ENCODE data around the gene PTPRK.
"Not testable (repeated sequence)": the region's sequence is repeated elsewhere in the genome, so short reads cannot be mapped to it uniquely, and the experiment has no call there.

Gene PTPRK

GRCh38 chr6:128437685-128438084 is 82.7 kb downstream of the PTPRK start:
- DNase-seq: peak in 1 of 2 experiments; percentile 53

DNA sequence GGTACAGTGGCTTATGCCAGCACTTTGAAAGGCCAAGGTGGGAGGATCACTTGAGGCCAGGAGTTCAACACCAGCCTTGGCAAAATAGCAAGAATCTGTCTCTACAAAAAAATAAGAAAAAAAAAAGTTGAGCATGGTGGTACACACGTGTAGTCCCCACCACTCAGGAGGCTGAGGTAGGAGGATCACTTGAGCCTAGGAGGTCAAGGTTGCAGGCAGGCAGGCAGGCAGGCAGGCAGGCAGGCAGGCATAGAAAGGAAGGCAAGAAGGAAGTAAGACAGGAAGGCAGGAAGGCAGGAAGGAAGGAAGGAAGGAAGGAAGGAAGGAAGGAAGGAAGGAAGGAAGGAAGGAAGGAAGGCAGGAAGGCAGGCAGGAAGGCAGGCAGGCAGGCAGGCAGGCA is 85.6 kb downstream of the PTPRK start:
- DNase-seq: not testable (repeated sequence)

DNA sequence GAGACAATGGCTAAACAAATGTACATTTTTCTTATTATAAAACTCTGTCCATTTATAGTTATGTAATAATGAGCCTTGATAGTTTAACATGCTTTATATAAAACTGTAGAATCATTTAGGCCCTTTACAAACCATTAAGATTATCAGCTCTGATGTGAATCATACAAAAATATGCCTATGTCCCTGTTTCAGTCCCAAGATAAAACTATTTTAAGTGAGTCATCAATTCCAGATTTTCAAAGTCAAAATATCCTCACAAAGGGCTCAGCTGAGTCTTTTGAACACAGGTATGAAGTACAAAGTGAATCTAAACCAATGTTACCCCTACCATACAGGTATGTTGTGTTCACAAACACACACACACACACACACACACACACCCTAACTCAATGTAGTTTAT is 88.0 kb downstream of the PTPRK start:
- DNase-seq: no peak

GRCh38 chr6:128427139-128427538 is 93.3 kb downstream of the PTPRK start:
- DNase-seq: no peak

GRCh38 chr6:128425856-128426255 is 94.5 kb downstream of the PTPRK start:
- no peak for DNase-seq

- no peak for DNase-seq
Measured at GRCh38 chr6:128422871-128423270, 97.5 kb downstream of the PTPRK start.

- no peak for DNase-seq
Measured at GRCh38 chr6:128422200-128422599, 98.2 kb downstream of the PTPRK start.

- DNase-seq: no peak
Measured at GRCh38 chr6:128421788-128422187, 98.6 kb downstream of the PTPRK start.

GRCh38 chr6:128417698-128418097 is 102.7 kb downstream of the PTPRK start:
- no peak for DNase-seq

DNA sequence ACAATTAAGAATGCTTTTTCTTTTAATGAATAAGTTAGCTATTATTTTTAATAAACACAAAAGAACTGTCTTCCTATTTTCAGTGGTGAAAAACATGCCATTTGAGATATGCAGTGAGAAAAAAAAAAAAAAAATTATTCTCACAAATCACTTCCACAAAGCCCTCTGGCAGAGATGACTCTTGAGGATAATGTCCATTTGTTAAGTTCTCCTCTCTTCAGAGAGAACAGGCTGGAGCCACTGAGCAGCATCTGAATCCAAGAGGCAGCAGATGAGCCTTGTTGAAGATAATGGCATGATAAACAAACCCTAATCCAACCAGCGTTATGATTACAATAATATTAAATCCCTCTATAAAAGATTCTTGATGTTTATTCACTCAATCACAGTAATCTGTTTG is 105.0 kb downstream of the PTPRK start:
- peak; percentile 27 to 67 for DNase-seq

- DNase-seq: no peak
Measured at GRCh38 chr6:128414943-128415342, 105.5 kb downstream of the PTPRK start.

DNA sequence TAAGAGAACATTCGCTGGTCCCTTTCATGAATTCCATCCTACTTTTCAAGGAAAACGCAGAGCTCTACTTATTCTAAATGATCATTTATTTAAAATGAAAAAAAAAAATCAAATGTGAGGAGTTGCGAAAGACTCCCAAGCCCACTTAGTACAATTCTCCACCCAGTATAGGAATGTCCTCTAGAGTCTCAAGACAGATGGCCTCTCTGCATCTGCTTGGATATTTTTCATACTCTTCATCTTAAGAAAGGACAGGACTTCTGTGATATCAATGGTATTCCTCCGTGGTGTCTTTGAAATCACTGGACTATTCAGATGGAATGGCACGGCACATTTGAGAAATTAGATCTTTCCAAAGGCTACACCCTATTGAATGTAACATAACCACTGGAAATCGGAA is 107.1 kb downstream of the PTPRK start:
- DNase-seq: no peak

DNA sequence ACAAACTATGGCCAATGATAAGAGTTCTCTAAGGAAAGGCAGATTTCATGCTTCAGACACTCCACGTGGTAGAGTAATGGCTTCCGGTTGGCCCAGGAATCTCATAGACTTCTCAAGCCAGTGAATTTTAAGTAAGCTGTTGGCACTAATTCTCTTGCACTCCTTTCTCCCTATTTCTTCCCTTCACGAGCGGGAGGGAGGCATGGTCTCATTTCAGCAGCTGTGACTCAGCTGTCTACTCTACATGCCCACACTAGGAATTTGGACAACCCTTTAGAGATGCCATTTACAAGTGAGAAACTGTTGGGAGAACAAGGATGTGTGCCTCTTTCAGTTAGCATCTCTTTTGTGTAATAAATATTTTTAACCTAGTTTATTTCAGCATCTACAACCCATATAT is 107.7 kb downstream of the PTPRK start:
- DNase-seq: no peak

DNA sequence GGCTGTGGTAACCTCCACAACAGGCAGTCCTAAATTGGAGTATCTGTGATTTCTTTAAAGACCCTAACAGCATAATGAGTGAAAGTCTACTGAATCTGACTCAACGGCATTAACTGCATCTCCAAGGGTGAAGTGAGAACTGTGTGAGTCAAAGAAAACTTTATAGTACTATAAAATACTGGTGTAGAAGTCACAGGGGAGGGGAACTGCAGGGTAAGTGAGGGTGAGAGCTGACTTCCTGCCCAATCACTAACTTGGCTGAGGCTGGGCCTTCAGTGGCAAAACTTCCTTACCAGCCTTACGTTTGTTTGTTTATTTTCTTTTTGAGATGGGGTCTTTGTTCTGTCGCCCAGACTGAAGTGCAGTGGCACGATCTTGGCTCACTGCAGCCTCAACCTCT is 109.8 kb downstream of the PTPRK start:
- no peak for DNase-seq

DNA sequence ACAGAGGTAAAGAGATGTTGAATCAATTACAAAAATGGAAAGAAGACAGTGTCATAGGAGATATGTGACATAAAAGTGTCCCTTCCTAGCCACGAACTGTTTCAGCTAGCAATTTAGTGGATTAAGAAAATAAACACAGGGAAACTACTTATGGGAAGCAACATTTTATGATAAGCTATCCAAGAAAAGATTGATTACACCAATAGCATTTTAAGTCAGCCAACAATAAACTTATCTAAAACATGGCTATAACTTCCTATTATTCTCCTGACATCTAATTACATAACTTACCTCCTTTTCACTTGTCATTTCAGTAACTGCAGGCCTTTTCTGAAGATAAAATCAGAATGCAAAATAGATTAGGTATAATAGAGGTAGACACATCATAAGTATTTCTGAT is 111.4 kb downstream of the PTPRK start:
- DNase-seq: no peak

DNA sequence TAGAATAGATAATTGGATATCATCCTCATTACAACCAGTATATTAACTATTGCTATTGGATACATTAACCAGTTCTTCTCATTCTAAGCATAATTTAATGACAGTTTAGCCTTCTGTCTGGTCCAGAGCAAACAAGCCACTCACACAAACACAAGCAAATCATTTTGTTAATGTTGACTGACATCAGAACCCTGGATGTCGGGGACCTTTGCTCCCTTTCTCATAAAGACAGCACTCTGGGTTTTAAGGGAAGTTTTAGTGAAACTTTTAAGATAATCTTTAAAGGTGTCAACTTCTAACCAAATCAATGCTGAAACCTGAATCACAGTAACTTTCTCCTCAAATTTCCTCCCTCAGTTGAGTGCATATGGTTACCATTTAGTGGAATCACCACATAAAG is 113.9 kb downstream of the PTPRK start:
- DNase-seq: no peak

- DNase-seq: no peak
Measured at GRCh38 chr6:128403618-128404444, 116.6 kb downstream of the PTPRK start.

- no peak for DNase-seq
Measured at GRCh38 chr6:128400875-128401274, 119.5 kb downstream of the PTPRK start.

DNA sequence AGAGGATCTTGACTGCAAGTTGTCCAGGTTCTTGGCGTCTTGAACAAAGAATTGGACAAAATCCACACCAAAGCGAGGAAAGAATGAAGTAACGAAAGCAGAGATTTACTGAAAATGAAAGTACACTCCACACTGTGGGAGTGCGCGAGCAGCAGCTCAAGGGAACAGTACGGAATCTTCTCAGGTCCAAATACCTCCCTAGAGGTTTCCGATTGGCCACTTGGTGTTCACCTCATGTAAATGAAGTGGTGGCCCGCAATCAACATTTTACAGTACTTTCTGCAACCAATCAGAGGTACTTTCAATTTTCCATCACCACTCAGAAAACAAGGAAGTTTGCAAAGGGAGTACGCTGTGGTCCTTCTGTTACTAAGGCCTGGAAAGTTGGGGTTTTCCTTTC is 122.4 kb downstream of the PTPRK start:
- no peak for DNase-seq

GRCh38 chr6:128395596-128395995 is 124.8 kb downstream of the PTPRK start:
- DNase-seq: no peak

DNA sequence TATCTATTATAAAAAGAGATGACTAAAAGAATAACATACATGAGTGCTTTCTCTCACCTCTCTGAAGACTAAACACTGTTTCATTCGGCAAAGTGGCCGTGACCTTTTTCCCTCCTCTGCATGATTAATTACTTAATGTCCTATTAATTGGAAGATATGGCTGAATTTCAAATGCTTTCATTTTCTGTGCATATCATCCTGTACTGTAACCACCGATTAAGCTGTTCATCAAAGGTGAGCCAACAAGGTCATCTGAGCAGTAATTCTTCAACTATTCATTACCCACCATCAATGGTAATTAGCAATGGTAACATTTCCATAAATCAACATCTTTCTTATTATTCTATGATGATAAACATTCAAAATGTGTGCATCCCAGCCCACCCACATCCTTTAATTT is 125.2 kb downstream of the PTPRK start:
- DNase-seq: no peak

DNA sequence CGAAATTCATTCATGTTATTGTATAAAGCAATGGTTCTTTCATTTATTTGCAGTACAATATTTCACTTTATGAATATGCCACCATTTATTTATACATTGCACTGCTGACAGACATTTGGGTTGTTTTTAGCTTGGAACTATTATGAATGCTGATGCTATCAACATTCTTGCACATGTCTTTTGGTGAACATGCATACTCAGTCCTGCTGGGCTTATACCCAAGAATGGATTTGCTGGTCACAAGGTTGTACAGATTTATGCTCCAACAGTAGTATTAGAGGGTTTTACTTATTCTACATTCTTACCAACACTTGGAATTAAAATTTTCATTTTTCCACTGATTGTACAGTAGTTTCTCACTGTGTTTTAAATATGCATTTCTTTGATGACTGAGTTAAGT is 126.2 kb downstream of the PTPRK start:
- no peak for DNase-seq

GRCh38 chr6:128389820-128390534 is 130.4 kb downstream of the PTPRK start:
- no peak for DNase-seq

GRCh38 chr6:128388380-128388779 is 132.0 kb downstream of the PTPRK start:
- DNase-seq: no peak

DNA sequence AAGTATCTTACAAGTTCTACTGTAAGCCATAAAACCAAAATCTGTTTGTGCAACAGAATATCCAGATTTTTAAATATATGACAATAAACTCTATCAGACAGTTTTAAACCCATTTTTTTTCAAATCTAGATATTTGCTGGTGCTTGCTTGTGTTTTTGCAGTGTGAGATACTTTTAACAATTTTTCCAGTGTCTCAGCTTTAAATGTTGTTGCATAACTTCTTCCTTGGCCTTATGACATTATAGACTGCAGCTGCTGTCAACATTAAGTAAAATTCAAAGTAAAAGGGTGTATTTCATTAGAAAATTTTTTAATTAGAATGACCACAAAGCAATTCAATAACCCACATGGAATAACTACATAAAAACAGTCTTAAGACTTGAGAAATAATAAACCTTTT is 139.5 kb downstream of the PTPRK start:
- DNase-seq: no peak

Data from NCI-H524 (cell line).